ENCODE data around the gene CBX4.

Gene CBX4

DNA sequence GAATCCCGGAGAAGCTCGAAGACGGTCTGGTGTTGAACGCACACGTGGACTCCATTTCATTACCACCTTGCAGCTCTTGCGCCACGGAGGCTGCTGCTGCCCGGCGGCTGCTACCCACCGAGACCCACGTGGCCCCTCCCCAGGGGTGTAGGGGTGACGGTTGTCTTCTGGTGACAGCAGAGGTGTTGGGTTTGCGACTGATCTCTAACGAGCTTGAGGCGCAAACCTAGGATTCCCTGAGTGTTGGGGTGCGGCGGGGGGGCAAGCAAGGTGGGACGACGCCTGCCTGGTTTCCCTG is 1.7 kb upstream of the CBX4 start:
- DNase-seq: no peak

- DNase-seq: no peak
These were observed 1.2 kb upstream of the CBX4 start for GRCh38 chr17:79840269-79840988.

DNA sequence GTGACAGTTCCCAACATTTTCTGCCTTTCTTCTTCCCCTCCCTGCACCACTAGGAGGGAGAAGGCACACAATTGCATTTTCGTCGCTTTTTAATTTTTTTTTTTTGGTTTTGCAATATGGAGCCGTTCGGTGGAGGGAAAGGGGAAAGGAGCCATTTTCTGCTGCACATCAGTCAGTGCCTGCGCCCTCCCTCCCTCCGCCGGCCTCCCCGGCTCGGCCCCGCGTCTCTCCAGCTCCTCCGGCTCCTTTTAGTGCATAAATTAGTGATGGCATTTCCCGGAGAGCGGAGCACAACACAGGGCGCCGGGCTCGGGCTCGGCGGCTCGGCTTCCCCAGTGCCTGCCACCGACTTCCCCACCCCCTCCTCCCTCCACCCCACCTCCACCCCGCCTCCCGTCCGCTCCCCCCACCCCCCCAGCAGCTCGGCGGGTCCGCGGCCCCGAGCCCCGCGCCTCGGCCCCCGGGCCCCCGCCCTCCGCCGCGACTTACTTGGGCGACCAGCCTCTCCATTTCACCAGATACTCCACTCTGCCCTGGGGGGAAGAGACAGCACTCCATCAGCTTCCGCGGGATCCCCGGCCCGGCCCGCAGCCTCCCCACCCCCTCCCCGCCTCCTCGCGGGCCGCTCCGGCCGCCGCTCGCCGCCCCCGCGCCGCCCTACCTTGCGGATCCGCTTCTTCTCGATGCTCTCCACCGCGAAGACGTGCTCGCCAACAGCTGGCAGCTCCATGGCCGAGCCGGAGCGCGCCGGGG is 542 bp downstream of the CBX4 start:
- DNase-seq: no peak

GRCh38 chr17:79837888-79838521 is 1.2 kb downstream of the CBX4 start:
- DNase-seq: no peak

GRCh38 chr17:79836972-79837887 is 2.0 kb downstream of the CBX4 start:
- no peak for DNase-seq

- DNase-seq: no peak
These were observed 2.7 kb downstream of the CBX4 start for GRCh38 chr17:79836510-79836971.

- DNase-seq: no peak
These were observed 3.2 kb downstream of the CBX4 start for GRCh38 chr17:79835953-79836509.

DNA sequence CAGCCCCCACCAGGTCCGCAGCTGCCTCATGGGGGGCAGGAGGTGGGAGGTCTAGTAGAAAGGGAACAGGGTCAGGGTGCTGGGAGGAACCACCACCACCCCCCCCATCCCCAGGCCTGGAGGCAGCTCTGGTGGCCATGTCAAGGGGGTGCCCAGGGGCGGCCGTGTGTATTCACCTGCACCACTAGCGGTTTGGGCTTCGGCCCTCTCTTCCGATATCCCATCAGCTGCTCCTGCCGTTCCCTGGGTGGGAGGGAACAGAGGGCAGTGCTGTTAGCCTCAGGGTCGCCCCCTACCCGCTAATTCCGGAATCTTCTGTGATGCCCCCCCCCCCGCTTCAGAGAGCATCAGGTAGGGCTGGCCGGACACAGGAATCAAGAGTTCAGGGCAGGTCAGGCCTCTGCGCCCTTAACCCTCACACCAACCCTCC is 3.8 kb downstream of the CBX4 start:
- no peak for DNase-seq

DNA sequence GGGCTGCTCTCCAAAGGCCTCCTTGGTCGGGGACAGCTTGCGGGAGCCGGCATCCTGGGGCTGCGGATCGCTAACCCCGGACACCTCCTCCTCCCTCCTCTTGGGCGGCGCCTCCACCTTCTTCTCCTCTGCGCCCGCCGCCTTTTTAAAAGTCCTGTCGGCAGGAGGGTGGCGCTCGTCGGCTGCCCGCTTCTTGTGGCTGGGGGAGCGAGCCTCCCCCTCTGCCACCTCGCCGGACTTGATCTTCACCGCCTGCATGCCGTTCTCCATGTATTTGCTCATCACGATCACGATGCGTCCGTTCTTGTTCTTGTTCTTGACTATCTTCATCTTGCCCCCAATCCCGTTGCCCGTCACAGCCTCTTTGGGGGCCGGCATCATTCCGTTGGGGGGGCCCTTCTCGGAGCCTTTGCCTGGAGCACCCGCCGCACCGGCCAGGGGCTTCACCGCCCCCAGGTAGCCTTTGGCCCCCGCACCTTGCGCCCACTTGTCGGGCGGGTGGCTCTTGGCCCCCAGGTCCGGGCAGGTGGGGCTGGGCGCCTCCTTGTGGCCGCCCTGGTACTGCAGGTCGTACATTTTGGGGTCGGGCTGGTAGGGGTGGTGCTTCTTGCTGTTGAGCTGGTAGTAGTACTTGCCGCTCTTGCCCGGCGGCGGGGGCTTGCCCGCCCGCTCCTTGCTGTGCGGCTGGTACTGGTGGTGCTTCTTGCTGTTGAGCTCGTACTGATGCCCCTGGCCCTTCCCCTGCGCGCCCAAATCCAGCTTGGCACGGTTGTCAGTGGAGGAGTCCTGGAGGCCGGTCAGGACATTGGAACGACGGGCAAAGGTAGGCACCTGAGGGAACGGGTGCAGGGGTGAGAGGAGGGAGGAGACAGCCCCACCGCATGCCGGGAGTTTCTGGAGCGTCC is 4.4 kb downstream of the CBX4 start:
- no peak for DNase-seq

GRCh38 chr17:79833744-79834564 is 5.3 kb downstream of the CBX4 start:
- no peak for DNase-seq

- DNase-seq: no peak
These were observed 6.2 kb downstream of the CBX4 start for GRCh38 chr17:79833110-79833450.

GRCh38 chr17:79832218-79833109 is 6.8 kb downstream of the CBX4 start:
- DNase-seq: no peak

GRCh38 chr17:79831265-79832217 is 7.7 kb downstream of the CBX4 start:
- no peak for DNase-seq

DNA sequence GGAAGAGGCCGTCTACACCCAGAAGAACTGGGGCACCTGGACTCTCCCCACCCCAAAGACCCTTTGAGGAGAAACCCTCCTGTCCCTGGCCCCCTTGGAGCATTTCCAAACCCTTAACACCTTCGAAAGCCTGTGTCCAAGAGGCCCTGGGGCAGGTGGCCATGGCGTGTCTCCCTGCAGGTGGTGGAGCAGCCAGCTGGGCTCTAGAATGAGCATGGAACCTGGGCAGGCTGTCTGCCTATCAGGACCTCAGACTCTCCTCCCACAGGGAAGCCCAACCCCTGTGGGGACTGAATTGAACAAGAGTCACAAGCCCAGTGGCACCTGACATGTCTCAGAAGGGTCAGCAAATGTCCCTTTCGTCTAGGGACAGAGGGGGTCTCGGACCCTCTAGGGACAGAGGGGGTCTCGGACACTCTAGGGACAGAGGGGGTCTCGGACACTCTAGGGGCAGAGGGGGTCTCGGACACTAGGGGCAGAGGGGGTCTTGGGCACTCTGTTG is 8.4 kb downstream of the CBX4 start:
- DNase-seq: no peak

- no peak for DNase-seq
These were observed 8.9 kb downstream of the CBX4 start for GRCh38 chr17:79830303-79830702.

DNA sequence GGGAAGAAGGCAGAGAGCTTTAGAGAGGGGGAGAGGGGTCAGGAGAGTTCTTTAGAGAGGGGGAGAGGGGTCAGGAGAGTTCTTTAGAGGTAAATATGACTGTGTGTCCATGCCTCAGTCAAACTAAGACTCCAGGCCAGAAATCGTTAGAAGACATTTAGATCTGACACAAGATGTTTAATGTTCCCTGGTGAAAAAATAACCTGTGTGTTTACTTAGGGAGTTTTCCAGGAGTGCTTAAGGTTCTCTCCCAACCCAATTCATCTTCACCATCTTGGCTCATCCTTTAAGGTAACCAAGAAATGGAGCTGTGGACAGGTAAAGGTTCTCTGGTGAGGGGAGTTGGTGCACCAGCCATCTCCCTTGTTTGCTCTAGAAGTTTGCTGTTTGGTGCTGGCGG is 9.8 kb downstream of the CBX4 start:
- DNase-seq: no peak

- DNase-seq: no peak
These were observed 10.2 kb downstream of the CBX4 start for GRCh38 chr17:79829004-79829403.

Data from cortex of kidney (tissue), 1 donor.